ENCODE data around the gene MAPKAP1.

DNA sequence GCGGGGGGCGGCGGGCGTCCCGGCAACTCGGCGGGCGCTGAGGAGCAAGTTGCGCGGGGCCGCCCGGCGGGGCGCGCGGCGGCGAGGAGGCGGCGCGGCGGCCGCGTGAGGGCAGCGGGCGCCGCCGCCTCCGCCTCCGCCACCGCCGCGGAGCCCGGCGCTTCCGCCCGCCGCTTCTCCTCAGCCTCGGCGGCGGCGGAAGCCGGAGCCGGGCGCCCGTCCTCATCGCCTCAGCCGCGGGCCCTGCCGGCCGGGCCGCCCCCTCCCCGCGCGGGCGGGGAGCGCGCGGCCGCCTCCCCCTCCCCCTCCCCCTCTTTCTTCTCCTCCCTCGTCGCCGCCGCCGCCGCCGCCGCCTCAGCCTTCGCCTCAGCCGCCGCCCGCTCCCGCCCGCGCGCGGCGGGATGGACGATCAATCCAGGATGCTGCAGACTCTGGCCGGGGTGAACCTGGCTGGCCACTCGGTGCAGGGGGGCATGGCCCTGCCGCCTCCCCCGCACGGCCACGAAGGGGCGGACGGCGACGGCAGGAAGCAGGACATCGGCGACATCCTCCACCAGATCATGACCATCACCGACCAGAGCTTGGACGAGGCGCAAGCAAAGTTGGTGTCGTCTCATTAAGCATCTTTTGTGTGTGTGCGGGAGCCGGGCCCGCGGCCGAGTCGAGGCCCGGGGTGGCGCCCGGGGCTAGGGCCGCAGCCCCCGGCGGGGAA, 40.2 kb upstream of the MAPKAP1 start, which contains the start of gene PBX3:
- TF ChIP-seq POLR2AphosphoS5 (IDR thresholded peaks at IDR 0.05; ENCODE audit: low read depth, low read length) (no peak), SIN3A (IDR thresholded peaks at IDR 0.05; ENCODE audit: borderline replicate concordance, insufficient read depth, low read length) (no peak)
- TF ChIP-seq, protein P1, sequence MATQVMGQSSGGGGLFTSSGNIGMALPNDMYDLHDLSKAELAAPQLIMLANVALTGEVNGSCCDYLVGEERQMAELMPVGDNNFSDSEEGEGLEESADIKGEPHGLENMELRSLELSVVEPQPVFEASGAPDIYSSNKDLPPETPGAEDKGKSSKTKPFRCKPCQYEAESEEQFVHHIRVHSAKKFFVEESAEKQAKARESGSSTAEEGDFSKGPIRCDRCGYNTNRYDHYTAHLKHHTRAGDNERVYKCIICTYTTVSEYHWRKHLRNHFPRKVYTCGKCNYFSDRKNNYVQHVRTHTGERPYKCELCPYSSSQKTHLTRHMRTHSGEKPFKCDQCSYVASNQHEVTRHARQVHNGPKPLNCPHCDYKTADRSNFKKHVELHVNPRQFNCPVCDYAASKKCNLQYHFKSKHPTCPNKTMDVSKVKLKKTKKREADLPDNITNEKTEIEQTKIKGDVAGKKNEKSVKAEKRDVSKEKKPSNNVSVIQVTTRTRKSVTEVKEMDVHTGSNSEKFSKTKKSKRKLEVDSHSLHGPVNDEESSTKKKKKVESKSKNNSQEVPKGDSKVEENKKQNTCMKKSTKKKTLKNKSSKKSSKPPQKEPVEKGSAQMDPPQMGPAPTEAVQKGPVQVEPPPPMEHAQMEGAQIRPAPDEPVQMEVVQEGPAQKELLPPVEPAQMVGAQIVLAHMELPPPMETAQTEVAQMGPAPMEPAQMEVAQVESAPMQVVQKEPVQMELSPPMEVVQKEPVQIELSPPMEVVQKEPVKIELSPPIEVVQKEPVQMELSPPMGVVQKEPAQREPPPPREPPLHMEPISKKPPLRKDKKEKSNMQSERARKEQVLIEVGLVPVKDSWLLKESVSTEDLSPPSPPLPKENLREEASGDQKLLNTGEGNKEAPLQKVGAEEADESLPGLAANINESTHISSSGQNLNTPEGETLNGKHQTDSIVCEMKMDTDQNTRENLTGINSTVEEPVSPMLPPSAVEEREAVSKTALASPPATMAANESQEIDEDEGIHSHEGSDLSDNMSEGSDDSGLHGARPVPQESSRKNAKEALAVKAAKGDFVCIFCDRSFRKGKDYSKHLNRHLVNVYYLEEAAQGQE (IDR thresholded peaks at IDR 0.05; ENCODE audit: insufficient read depth in 1 of 2, low read depth in 2 of 2, low read length in 2 of 2) = no peak
